ENCODE results near the gene SPAG16. TPM values are rescaled to one million over a fixed set of nuclear protein-coding genes. Genes with fewer than 3 reads are reported as not detected.

SPAG16 gene
- total RNA-seq, 1 experiment from 2014 or later = 13.0 TPM

GRCh38 chr2:214378455-214379103 lies 1094.3 kb downstream of the SPAG16 start:
- H3K27me3 ChIP-seq (ENCODE audit: control insufficient read depth, insufficient read depth, low read length) = no peaks in the 10 kb centered on the region
- no peaks in the 10 kb centered on the region for H3K9me3 ChIP-seq (ENCODE audit: control insufficient read depth, insufficient read depth, low read depth, low read length)
- ATAC-seq = no peak
- BruUV-seq (replicated peaks) = no TSS peak
- no peaks in the 10 kb centered on the region for H3K36me3 ChIP-seq (ENCODE audit: control insufficient read depth, insufficient read depth, low read length)
- TF ChIP-seq POLR2AphosphoS5 (IDR thresholded peaks at IDR 0.05; ENCODE audit: low read depth, low read length) (no peak), SIN3A (IDR thresholded peaks at IDR 0.05; ENCODE audit: borderline replicate concordance, insufficient read depth, low read depth, low read length) (no peak), REST (IDR thresholded peaks at IDR 0.05; ENCODE audit: insufficient read depth in 1 of 2, low read depth in 2 of 2, low read length in 1 of 2) (no peak), TCF7L2 (IDR thresholded peaks at IDR 0.05; ENCODE audit: low read depth, low read length) (no peak)
- TF ChIP-seq, protein P1, sequence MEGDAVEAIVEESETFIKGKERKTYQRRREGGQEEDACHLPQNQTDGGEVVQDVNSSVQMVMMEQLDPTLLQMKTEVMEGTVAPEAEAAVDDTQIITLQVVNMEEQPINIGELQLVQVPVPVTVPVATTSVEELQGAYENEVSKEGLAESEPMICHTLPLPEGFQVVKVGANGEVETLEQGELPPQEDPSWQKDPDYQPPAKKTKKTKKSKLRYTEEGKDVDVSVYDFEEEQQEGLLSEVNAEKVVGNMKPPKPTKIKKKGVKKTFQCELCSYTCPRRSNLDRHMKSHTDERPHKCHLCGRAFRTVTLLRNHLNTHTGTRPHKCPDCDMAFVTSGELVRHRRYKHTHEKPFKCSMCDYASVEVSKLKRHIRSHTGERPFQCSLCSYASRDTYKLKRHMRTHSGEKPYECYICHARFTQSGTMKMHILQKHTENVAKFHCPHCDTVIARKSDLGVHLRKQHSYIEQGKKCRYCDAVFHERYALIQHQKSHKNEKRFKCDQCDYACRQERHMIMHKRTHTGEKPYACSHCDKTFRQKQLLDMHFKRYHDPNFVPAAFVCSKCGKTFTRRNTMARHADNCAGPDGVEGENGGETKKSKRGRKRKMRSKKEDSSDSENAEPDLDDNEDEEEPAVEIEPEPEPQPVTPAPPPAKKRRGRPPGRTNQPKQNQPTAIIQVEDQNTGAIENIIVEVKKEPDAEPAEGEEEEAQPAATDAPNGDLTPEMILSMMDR (IDR thresholded peaks at IDR 0.05) = no peak; the same call in 1 of the 2 replicates
- H3K27ac ChIP-seq (ENCODE audit: low read length) = no peak overlapping the region
- DNase-seq (ENCODE audit: low read depth, low spot score) = no peak
- in situ Hi-C loops (cut with HindIII; ENCODE audit: low pct_unique_long_range_greater_than_20kb, low sequenced_read_pairs) (no loop called here), intact Hi-C loops (cut with micrococcal nuclease; ENCODE audit: unreplicated experiment) (no loop called here)
- POLR2A ChIA-PET = no interaction called here
- no peaks in the 10 kb centered on the region for H3K4me1 ChIP-seq (ENCODE audit: control insufficient read depth, insufficient read depth, low read length)
- CTCF ChIA-PET = no interaction called here
- H3K4me3 ChIP-seq (ENCODE audit: low read depth in 2 of 2, low read length in 2 of 2) = no peak overlapping the region

DNA sequence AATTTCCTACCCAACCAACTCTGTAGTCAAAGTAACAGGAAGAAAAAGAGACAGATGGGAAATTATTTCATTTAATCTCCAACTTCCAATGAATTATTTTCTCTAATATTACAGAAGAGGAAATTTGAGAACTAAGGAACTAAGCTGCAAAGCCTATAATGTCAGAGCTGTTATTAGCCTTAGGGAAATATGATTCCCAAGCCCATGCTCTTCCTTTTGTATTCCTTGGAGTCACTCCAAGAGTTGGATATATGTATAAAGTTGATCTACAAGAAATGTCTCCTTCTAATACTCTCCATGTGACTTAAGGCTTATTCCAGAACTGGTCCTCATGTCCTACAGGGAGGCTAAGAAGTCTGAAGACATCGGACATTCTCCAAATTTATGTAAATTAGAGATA lies 1095.0 kb downstream of the SPAG16 start:
- CTCF ChIA-PET = no interaction called here
- POLR2A ChIA-PET = no interaction called here
- Histone ChIP-seq H3K4me3 (ENCODE audit: low read depth in 2 of 2, low read length in 2 of 2) (no peak overlapping the region), H3K27ac (ENCODE audit: low read length) (no peak overlapping the region), H3K4me1 (ENCODE audit: control insufficient read depth, insufficient read depth, low read length) (no peaks in the 10 kb centered on the region), H3K9me3 (ENCODE audit: control insufficient read depth, insufficient read depth, low read depth, low read length) (no peaks in the 10 kb centered on the region), H3K27me3 (ENCODE audit: control insufficient read depth, insufficient read depth, low read length) (no peaks in the 10 kb centered on the region), H3K36me3 (ENCODE audit: control insufficient read depth, insufficient read depth, low read length) (no peaks in the 10 kb centered on the region)
- in situ Hi-C loops (cut with HindIII; ENCODE audit: low pct_unique_long_range_greater_than_20kb, low sequenced_read_pairs) (no loop called here), intact Hi-C loops (cut with micrococcal nuclease; ENCODE audit: unreplicated experiment) (no loop called here)
- BruUV-seq (replicated peaks) = no TSS peak
- no peak for TF ChIP-seq REST (IDR thresholded peaks at IDR 0.05; ENCODE audit: insufficient read depth in 1 of 2, low read depth in 2 of 2, low read length in 1 of 2)
- TF ChIP-seq TCF7L2 (IDR thresholded peaks at IDR 0.05; ENCODE audit: low read depth, low read length) = no peak
- no peak for TF ChIP-seq POLR2AphosphoS5 (IDR thresholded peaks at IDR 0.05; ENCODE audit: low read depth, low read length)
- DNase-seq (ENCODE audit: low read depth, low spot score) (no peak), ATAC-seq (no peak)

Data from Panc1 (cell line).